C1 segment of cervical spinal cord (tissue), 14 donors: ENCODE results near the gene APOA4.
A peak's percentile ranks its signal among the peaks of the same experiment; 100 is the strongest.
"Not testable (repeated sequence)": the region's sequence is repeated elsewhere in the genome, so short reads cannot be mapped to it uniquely, and the experiment has no call there.

Source experiments
- DNase-seq, 14 donors: peaks; one replicate each; lab custom pipeline; 2025; lab: John Stamatoyannopoulos, UW

APOA4 gene

DNA sequence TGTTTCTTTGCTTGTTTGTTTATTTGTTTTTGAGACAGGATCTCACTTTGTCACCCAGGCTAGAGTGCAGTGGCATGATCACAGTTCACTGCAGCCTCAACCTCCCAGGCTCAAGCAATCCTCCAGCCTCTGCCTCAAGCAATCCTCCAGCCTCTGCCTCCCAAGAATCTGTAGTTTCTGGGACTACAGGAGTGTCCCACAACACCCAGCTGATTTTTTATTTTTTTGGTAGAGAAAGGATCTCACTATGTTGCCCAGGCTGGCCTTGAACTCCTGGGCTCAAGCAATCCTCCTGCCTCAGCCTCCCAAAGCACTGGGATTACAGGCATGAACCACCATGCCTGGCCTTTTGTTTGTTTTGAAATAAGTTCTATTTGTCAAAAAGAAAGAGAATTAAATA, 21.4 kb downstream of the APOA4 start:
- not testable (repeated sequence) for DNase-seq

DNA sequence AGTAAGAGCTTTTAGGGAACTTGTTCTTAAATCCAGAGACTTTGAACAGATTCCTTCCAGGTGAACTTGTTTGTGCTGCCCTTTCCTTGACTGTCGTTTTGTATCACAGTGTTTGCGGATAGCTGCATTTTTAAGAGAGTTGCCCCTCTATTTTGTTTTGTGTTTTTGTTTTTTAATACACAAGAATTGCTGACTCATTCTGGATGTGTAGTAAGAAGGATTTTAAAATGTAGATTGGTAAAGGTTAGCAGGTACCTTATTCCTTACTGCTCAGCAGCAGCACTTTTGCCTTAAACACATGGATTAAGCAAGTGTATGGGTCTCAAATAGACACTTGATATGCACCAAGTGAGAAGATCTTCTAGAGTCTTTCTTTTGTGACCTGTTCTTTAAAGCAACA, 22.5 kb downstream of the APOA4 start:
- no peak for DNase-seq

GRCh38 chr11:116798368-116798767, 24.7 kb downstream of the APOA4 start:
- DNase-seq: no peak

DNA sequence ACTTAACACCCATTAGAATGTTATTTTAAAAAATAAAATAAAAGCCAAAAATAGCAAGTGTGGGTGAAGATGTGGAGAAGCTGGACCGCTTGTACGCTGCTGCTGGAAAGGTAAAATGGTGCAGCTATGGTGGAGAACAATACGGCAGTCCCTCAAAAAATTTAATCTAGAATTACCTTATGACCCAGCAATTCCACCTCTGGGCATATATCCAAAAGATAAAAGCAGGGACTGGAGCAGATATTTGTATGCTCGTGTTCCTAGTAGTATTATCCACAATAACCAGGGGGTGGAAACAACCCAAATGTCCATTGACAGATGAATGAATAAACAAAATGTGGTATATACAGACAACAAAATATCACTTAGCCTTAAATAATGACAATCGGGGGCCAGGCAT, 25.3 kb downstream of the APOA4 start:
- DNase-seq: no peak

DNA sequence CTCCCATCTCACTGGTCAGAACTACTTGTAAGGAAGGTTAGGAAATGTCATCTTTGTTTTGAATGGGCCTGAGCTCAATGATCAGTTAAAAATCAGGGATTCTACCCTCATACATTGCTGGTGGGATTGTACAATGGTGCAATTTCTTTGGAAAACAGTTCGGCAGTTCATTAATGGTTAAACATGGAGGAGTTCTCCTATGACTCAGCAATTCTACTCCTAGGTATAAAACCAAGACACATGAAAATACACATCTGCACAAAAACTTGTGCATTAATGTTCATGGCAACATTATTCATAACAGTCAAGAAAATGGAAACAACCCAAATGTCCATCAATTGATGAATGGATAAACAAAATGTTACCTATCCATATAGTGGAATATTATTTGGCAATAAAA, 26.6 kb downstream of the APOA4 start:
- DNase-seq: no peak

- no peak for DNase-seq
Observed at GRCh38 chr11:116794851-116795250, 28.3 kb downstream of the APOA4 start.

- no peak for DNase-seq
Observed at GRCh38 chr11:116793772-116794097, 29.4 kb downstream of the APOA4 start.

DNA sequence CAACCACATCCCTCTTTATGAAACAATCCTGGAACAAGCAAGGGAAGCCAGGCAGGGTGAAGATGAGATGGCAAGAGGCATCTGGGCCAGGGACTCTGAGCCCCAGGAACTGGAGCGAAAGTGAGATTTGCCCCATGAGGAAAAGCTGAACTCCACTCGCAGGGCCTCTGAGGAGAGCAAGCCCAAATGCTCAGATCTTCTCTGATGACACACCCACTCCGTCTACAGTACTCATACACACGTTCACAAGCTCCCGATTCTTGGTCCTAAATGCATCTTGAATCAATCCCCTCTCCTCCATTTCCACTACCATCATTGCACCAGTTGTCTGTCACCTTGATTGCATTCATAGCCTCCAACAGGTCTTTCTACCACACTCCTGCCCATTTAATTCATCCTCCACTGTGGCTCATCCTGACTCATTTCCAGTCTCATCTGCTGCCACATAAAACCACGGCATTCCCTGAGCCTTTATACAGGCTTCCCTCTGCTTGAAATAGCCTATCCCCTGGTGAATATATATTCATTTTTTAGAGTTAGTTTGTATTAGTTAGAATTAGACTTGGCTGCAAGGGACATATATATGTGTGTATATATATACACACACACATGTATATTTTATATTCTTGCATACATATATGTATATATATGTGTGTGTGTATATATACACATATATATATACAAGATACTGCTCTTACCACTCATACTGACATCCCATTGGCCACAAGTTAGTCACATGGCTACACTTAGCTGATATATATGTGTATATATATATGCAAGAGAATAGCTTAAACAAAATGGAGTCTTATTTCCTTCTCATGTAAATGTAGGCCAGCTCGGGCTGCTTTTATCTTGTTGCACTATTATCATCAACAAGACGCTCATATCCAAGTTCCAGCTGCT, 30.0 kb downstream of the APOA4 start:
- DNase-seq: no peak

DNA sequence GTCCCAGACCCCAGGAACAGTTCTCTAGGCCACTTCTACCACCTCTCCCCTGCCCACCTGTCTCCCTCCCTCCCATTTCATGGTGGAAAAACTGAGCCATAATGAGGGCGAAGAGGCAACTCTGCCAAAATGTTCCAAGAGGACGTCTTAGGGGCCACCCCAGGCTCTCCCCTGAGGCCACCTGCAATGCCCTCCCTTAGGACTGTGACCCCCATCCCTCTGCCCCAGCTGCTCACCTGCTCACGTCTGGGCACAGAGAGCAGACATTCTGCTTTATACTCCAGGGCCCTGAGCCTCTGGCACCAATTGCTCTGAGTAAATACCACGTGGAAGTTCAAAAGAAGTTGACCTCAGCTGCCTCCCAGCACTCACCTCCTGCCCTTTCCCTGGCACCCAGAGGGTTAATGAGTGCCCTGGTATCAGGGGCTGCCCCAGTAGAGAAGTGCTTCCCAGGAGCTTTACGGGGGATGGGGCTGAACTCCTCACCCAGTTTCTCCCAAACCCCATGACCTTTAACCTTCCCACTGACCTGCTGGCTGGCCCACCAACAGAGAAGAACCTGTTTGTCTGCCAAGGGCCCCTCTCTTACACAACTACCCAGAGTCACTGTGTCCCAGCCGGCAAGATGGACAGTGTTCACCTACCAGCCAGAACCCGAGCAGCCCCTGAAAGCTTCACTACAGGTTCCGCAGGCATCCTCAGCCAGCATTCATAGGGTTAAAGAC, 30.8 kb downstream of the APOA4 start:
- DNase-seq: no peak

DNA sequence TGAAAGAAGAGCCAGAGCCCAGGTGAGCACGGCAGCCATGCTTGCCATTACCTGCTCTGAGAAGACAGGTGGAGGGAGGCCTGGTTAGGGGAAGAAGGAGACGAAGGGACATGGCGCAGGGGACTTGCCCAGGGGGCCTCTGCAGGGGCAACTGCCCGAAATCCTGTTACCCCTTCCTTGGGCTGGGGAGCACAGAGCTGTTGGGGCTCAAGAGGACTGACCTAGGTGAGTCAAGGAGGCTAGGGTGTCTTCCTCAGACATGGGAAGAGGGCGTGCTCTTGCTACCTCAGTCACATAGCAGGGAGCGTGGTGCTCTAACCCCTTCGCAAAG, 31.3 kb downstream of the APOA4 start, which contains the start of gene APOA5:
Gene APOA5 (minus strand): TSS at position 67 of the 331 bp plus-strand sequence. CDS start 19 bp downstream, at position 48.
- no peak for DNase-seq

DNA sequence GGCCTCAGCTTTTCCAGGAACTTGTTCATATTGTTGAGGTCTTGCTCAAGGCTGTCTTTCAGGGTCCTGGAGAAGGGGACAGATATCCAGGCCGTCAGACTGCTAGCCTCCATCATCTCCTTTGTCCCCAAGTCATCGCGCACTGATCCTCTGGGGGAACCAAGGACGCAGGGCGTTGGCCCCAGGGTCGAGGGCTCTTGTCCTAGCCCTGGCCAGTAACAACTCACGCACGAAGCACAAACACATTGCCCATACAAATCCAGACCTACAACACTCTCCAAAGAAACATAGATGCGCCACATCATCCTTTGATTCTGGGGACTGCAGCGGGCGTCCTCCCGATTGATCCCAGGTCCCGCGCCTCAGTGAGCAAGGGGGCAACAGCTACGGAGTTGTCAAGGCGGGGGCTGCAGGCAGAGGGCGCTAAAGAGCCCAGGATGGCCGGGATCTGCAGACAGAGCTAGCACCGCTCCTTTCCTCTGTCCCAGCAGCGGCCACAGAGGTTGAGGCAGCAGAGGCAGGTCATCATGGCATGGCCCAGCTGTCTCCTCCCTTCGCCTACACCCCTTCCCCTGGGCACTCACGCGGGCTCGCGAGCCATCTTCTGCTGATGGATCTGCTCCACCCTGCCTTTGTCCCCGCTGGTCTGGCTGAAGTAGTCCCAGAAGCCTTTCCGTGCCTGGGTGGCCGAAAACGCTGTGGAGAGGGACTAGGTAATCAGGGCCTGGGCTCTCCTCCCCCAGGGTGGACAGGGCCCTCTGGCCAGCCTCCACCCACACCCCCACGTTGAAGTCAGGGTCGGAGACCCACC, 31.9 kb downstream of the APOA4 start:
- peak in 13 of 14 donors; percentile 6 to 80 (median 51) for DNase-seq

DNA sequence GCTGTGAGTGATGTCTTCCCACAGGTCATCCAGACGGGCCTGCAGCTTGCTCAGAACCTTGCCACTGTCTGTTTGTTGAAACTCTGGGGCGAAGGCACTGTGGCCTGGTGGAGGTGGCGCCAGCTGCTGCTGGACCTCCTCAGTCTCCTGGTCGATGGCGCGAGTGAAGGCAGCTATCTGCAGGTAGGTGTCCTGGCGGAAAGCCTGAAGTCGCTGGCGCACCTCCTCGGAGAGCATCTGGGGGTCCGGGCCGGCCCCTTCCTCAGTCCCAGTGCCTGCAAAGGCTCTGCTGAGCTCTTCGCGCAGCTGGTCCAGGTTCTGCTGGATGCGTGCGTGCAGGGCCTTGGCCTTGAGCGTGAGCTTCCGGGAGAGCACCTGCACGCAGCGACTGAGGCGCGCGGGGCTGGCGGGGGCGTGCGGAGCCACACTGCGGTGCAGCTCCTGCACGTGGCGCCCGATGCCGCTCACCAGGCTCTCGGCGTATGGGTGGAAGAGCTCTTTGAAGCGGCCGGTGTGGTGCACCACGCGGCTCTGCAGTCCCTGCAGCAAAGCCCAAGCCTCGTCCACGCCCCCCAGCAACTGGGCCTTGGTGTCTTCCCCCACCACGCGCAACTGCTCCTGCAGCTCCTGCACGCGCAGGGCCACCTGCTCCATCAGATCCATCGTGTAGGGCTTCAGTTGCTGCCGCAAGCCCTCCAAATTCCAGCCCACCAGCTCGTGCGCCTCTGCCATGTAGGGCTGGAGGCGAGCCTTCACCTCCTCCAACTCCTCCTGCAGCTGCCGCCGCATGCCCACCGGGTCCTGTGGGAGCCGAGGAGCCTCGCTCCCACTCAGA, 32.7 kb downstream of the APOA4 start:
- DNase-seq: no peak

GRCh38 chr11:116788975-116789374, 34.1 kb downstream of the APOA4 start:
- no peak for DNase-seq

- DNase-seq: no peak
Observed at GRCh38 chr11:116788534-116788933, 34.6 kb downstream of the APOA4 start.

DNA sequence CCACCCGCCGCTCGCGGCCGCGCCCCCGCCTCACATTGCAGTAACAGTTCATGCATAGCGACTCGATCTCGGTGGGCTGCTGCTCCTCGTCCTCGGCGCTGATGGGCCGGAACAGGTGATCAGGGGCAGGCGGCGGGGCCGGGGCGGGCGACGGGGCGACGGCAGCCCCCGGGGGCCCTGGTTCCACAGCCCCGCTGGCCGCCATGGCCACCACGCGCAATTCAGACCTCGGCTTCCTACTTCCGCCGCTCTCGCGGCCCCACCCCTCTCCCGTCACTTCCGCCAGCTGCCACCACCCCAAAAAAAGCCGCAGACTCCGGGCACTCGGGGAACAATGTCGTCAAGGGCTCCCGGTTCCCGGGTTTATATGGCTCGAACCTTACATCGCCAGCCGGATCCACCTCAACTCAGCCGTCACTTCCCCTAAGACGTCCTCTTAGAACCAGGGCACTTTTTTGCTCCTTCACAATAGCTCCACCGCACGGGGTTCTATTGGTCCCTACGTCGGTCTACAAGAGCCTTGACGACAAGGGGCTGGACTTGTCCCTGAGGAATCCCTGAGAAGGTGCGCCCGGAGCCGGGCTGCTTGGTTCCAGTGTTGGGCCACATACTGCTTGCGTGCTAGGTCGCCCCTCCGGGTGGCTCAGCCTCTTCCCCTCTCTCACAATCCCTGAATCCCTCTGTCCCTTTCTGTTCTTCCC, 35.2 kb downstream of the APOA4 start, which contains the start of gene ZPR1:
Gene ZPR1 (minus strand): TSS at position 238 of the 701 bp plus-strand sequence. CDS start 33 bp downstream, at position 205.
- DNase-seq: peak in 13 of 14 donors; percentile 43 to 86 (median 70)

- DNase-seq: no peak
Observed at GRCh38 chr11:116787436-116787785, 35.7 kb downstream of the APOA4 start.

DNA sequence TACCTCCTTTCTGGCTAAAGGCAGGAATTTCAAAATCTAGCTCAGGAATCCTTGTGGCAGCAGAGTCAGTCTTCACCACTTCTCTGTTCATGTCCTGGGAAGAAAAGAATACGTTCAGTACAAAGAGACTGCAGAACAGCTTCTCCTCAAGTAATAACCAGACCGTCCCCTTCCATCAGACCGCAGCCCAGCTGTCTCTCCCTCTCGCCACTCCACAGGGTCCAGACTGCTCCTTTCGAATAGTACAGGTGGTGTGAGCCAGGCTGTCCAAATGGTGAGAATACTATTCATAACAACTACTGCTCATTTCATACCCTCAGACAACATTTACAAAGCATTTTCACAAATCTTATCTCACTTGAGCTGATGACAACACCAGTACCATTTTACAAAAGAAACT, 36.1 kb downstream of the APOA4 start:
- DNase-seq: no peak

GRCh38 chr11:116786326-116786725, 36.8 kb downstream of the APOA4 start:
- no peak for DNase-seq

GRCh38 chr11:116782728-116783127, 40.4 kb downstream of the APOA4 start:
- no peak for DNase-seq

- DNase-seq: no peak
Observed at GRCh38 chr11:116778556-116778955, 44.5 kb downstream of the APOA4 start.

DNA sequence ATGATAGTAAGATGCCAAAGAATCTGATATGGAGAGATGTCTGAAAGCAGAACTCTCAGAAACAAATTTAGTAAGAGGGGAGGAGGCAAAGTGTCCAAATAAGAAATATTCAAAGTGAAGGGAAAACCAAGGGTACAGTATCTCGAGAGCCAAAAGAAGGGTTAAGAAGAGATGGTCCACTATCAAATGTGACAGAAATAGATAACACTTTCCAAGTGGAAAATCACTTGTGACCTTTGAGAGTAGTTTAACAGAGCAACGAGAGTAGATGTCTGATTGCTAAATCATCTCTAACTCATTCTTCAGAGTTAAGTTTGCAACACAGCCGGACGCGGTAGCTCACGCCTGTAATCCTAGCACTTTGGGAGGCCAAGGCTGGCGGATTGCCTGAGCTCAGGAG, 46.0 kb downstream of the APOA4 start:
- DNase-seq: no peak
